Activated naive CD4-positive, alpha-beta T cell treated with anti-CD3 and anti-CD28 coated beads, Interleukin-2, amount 50 U/mL, for 72 hours (primary cell): Measurements from ENCODE around the gene PACC1. TPM values are rescaled to one million over a fixed set of nuclear protein-coding genes. Genes with fewer than 3 reads are reported as not detected.
A peak's percentile ranks its signal among the peaks of the same experiment; 100 is the strongest.

Experiments used
- ATAC-seq, 2 donors: fragments of 150-1000 bp; cut with Tn5 transposase; 2 replicates each; pipeline ENCODE4 v1.10.0; 2021; ENCODE audit warnings: mild to moderate bottlenecking in 2 of 2, moderate library complexity in 2 of 2
- DNase-seq, 2 donors: peaks; one replicate each; pipeline ENCODE4 v3.0.0; 2021 to 2022; ENCODE audit warnings: low spot score in 2 of 2
- H3K27ac Mint-ChIP-seq, 2 donors: one replicate each; pipeline ENCODE4 v1.8.0; 2022; ENCODE audit warnings: mild to moderate bottlenecking in 2 of 2, mixed read lengths in 2 of 2
- H3K36me3 Mint-ChIP-seq, 2 donors: one replicate each; pipeline ENCODE4 v1.8.0; 2022; ENCODE audit warnings: mixed read lengths in 2 of 2
- H3K9me3 Mint-ChIP-seq, 2 donors: one replicate each; pipeline ENCODE4 v1.8.0; 2022; ENCODE audit warnings: mixed read lengths in 2 of 2
- total RNA-seq, 2 donors: library from RNA; stranded (reverse); gene quantifications; one replicate each; pipeline ENCODE4 v1.2.3, GENCODE V29; 2022

Gene PACC1
- total RNA-seq, 2 donors from 2014 or later = 10.1 to 16.9 TPM

DNA sequence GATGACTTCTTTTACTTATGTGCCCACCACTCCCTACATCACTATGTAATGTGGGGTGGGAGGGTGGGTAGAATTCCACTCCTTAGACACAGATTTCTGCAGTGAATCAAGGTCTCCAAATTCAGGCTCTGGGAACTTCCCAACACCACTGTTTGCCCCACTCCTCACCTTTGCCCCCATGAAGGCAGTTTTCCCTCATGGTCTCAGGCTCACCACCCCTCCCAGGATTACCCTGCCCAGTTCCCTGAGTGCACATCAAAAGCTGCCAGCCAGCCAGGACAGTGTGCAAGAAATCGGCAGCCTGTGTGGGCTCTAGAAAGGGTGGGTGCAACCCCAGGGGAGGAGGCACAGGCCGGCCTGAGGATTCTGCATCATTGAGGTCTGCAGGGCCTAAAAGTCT lies 32.8 kb upstream of the PACC1 start:
- no peaks in the 10 kb centered on the region for H3K9me3 Mint-ChIP-seq
- H3K27ac Mint-ChIP-seq = no peak overlapping the region
- ATAC-seq = no peak
- DNase-seq = no peak
- H3K36me3 Mint-ChIP-seq = no peaks in the 10 kb centered on the region

DNA sequence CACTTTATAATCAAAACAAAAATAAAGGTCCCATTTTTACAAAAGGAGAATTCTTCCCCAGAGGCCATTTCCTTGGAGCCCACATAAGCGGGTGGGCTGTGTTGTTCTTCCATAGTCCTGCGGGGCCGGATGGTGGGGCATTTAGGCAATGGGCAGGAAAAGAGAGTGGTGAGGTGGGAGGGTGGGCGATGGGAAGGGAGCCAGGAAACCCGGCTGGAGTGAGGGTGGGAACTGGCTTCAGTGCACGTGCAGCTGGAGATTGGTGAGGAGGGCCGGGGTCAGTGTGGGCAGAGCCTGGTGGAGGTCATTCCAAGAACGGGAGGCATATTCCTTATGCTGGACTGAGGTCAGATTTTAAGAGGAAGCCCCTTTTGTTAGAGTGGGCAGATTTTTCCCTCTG lies 31.6 kb upstream of the PACC1 start:
- Mint-ChIP-seq H3K9me3 (no peaks in the 10 kb centered on the region), H3K27ac (peak overlapping the region; percentile 44), H3K36me3 (no peaks in the 10 kb centered on the region)
- ATAC-seq = no peak
- DNase-seq = no peak

DNA sequence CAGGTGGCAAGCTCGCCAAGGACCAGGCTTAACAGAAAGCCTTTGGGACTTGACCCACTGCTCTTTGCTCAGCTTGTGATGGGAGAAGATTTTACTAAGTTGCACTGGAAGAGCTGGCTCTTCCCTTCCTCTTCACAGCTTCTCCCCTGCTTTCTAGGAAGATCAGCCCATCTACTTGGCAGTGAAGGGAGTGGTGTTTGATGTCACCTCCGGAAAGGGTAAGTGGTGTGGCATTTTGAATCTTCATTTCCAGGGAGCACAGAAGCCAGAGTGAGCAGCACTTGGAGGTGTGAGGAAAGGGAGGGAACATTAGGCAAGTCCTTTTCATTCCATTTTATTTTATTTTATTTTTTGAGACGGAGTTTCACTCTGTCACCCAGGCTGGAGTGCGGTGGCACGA lies 27.7 kb upstream of the PACC1 start:
- no peaks in the 10 kb centered on the region for H3K36me3 Mint-ChIP-seq
- ATAC-seq (no peak), DNase-seq (no peak)
- no peaks in the 10 kb centered on the region for H3K9me3 Mint-ChIP-seq
- H3K27ac Mint-ChIP-seq = no peak overlapping the region

DNA sequence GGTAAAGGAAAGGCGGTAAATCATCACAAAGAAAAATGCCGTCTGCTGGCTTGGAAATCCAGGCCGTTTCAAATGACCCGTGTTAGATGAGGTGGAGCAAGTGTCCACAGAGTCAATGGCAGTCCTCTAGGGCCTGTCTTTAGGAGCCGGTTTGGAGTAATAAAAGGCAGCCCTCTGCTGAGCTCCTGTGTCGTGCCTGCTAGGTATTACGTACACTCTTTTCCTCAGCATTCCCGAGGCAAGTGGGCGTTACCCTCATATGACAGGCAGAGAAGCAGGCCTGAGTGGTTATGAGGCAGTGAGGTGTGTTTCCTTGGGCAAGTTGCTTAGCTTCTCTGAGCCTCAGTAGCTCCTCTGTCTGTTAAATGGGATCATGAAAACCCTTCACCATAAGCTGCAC lies 25.7 kb upstream of the PACC1 start:
- ATAC-seq (no peak), DNase-seq (no peak)
- Mint-ChIP-seq H3K9me3 (no peaks in the 10 kb centered on the region), H3K27ac (no peak overlapping the region), H3K36me3 (no peaks in the 10 kb centered on the region)

DNA sequence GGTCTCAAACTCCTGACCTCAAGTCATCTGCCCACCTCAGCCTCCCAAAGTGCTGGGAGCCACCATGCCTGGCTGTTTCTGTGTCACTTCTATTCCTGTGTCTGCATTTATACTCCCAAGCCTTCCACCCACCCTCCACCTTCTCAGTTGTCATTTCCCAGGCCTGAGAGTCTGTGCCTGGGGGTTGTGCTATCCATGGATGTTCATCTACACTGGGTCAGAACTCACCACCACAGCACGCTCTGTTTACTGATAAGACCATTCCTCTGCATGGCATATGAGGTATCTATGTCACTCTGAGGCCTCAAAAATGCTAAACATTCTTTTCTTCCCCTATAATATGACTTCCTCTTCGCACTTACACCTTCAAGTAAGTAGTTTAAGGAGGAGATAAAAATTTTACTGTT lies 24.1 kb upstream of the PACC1 start:
- DNase-seq = no peak
- ATAC-seq = no peak
- Mint-ChIP-seq H3K36me3 (peaks cover 0 to 4% of the 10 kb centered on the region in 2 donors), H3K27ac (no peak overlapping the region), H3K9me3 (no peaks in the 10 kb centered on the region)

DNA sequence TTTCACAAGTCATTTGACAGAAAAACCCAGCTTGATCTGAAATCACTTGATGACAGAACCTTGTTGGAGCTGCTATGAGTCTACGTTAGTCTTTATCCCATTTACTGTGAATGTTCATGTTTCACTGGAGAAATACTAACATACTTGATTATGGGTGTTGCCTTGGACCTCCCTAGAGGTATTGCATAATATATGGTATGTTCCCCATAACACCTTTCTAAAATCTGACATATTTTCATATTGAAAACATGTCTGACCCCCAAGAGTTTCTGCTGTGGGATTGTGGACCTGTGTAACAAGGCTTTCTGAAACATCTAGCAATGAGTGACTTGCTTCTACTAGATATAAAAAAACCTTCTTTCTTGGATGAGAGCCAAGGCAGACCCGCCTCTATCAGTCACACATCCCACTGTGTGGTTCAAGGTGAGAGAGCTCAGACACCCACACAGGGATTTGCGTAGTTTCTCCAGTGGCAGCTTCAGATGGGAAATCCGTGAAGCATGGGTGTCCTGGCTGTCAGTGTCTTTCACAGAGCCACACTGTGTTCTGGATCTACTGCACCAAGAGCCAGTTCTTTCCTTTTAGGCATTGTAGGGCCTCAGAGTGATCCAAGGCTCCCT lies 22.6 kb upstream of the PACC1 start:
- peaks cover 0 to 4% of the 10 kb centered on the region in 2 donors for H3K36me3 Mint-ChIP-seq
- H3K27ac Mint-ChIP-seq = no peak overlapping the region
- no peaks in the 10 kb centered on the region for H3K9me3 Mint-ChIP-seq
- DNase-seq (no peak), ATAC-seq (no peak)

DNA sequence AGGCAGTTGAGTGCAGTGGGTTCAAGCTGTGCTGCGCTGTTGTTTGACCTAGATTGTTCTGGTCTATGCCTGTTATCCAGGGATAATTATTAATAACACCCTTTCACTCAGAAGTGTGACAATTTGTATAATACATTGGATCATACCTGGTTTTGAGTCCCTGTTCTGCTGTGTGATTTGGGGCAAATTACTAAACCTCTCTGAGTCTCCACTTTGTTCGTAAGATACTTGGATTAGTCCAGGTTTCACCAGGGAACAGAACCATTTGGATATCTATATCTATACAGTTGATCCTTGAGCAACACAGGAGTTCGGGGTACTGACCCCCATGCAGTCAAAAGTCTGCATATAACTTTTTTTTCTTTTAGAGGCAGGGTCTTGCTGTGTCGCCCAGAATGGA lies 20.3 kb upstream of the PACC1 start:
- no peaks in the 10 kb centered on the region for H3K9me3 Mint-ChIP-seq
- H3K27ac Mint-ChIP-seq = no peak overlapping the region
- ATAC-seq = no peak
- DNase-seq = no peak
- peaks cover 0 to 4% of the 10 kb centered on the region in 2 donors for H3K36me3 Mint-ChIP-seq

DNA sequence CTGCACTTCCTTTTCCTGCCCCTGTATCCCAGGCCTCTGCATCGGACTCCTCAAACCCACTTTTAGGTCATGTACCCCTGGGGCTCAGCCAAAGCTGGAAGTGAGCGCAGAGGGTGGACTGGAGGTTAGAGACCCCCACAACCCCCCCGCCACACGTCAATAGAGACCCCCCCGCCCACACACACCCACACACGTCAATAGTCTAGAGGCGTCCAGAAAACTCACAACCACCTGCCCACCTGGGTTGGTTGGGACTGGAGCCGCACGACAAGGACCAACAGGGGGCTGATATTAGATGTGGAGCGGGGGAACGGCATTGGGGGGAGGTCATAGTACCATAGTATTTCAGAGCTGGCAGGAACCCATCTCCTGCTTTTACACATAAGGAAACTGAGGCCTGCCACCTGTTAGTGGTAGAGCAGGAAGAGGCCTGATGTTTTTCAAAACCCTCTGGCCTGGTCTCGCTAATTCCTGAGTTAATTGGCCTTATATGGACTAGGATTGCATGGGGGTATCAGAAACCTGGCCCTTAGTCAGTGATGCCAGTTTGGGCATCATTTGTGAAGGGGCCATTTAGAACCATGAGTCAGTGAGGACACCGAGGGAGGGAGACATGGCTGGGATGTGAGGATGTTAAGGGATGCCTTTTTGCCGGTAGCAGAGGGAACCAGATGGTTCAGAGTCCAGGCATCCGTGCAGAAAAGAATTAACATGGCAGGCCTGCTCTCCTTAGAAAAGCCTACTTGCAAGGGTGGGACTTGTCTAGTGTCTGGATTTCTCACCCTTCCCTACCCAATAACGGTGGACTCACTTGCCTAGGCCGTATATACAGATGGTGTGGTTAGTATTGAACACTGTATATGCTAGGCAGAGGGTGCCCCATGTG lies 19.1 kb upstream of the PACC1 start:
- Mint-ChIP-seq H3K27ac (peak overlapping the region in 1 of 2 donors; percentile 75), H3K36me3 (peaks cover 0 to 4% of the 10 kb centered on the region in 2 donors), H3K9me3 (no peaks in the 10 kb centered on the region)
- no peak for DNase-seq
- ATAC-seq = no peak

DNA sequence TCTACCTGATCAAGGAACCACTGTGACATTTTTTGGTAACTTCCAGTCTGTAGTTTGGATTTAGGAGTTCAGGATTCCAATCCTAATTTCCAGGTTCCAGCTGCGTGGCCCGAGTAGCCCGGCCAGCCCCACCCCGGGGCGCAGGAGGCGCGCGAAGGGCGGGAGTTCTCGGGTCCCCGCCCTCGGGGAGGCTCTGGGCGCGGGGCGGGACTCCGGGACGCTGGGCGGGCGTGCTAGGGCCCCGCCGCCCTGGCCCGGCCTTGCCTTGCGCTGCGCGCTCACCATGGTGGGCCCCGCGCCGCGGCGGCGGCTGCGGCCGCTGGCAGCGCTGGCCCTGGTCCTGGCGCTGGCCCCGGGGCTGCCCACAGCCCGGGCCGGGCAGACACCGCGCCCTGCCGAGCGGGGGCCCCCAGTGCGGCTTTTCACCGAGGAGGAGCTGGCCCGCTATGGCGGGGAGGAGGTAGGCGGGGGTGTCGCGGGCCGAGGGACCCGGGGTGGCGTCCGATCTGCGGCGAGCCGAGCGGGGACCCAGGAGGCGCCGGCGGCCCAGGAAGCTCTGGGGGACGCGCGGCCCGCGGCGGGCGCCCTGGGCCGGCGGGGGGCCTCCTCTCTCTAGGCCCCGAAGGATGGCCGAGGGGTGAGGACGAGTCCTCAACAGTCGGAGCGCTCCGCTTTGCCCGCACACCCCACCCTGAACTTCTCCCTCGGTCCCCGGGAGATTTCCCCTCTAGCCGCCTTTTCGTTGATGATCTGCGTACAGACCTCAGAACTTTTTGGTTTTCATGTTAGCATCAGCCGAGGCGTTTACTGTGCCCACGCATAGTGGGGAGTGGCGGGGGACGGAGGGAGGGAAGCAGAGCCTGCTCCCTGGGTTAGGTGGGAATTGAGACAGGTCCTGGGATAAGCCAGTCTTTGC lies 18.2 kb upstream of the PACC1 start, which contains the start of gene NENF:
NENF (plus strand) TSS at position 260 of the 916 bp plus-strand sequence; CDS start at position 284, 24 bp downstream.
- no peaks in the 10 kb centered on the region for H3K9me3 Mint-ChIP-seq
- DNase-seq = peak; percentile 78 to 87
- peak within 1 kb of the TSS; percentile 45 to 81 for H3K27ac Mint-ChIP-seq
- peak; percentile 99 to 100 for ATAC-seq
- H3K36me3 Mint-ChIP-seq = peaks cover 0 to 4% of the 10 kb centered on the region in 2 donors

DNA sequence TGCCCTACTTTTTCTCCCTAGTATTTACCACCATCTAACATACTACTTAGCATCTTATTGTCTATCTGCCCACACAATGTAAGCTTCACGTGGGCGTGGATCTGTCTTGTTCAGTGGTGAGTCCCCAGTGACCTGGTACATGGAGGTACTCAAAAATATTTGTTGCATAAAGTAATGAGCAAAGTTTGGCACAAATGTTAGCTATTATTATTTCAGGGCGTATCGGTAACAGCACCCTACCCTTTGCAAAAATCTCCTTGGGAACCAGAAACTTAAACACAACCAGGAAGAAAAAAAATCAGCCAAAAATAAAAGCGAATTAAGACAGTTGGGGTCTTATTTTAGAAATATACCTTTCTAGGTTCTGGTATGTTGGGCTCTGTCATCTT lies 17.6 kb upstream of the PACC1 start:
- Mint-ChIP-seq H3K9me3 (no peaks in the 10 kb centered on the region), H3K36me3 (peaks cover 0 to 4% of the 10 kb centered on the region in 2 donors), H3K27ac (peak overlapping the region; percentile 45 to 81)
- DNase-seq = no peak
- ATAC-seq = no peak

DNA sequence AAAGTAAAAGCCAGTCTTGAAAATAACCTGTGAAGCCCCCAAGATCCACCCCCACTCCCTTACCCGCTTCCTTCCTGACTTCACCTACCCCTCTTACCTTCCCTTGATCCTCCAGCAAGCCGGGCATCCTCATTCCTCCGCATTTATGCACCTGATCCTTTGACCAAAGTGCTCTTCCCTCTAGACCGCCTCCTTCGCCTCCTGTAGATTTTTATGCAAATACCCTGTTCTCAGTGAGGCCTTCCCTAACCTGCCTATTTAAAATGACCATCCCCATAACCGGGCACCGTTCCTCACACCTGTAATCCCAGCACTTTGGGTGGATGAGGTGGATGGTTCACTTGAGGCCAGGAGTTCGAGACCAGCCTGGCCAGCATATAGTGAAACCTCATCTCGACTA lies 17.0 kb upstream of the PACC1 start:
- no peak for DNase-seq
- Mint-ChIP-seq H3K27ac (peak overlapping the region in 1 of 2 donors; percentile 81), H3K9me3 (no peaks in the 10 kb centered on the region), H3K36me3 (peaks cover 0 to 4% of the 10 kb centered on the region in 2 donors)
- no peak for ATAC-seq

DNA sequence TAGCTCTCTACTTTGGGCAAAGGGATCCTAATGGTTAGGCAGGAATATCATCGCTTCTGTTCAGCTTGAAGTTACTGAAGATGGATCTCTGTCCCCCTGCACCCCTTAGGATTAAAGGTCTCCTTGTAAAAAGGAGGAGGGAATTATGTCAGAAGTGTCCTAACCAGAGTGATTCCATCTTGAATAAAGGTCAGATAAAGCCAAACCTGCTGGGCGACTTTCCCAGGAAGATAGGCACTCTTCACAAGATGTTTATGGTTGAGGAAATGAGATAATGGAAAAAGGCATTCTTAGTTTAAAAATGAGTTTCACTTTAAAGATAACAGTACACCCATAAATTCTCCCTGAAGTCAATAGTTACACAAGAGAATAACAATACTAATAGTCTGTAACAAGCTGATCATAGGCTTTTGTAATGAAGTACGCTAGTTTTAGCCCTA lies 16.3 kb upstream of the PACC1 start:
- ATAC-seq (no peak), DNase-seq (no peak)
- peaks cover 0 to 4% of the 10 kb centered on the region in 2 donors for H3K36me3 Mint-ChIP-seq
- peak overlapping the region in 1 of 2 donors; percentile 81 for H3K27ac Mint-ChIP-seq
- H3K9me3 Mint-ChIP-seq = no peaks in the 10 kb centered on the region

DNA sequence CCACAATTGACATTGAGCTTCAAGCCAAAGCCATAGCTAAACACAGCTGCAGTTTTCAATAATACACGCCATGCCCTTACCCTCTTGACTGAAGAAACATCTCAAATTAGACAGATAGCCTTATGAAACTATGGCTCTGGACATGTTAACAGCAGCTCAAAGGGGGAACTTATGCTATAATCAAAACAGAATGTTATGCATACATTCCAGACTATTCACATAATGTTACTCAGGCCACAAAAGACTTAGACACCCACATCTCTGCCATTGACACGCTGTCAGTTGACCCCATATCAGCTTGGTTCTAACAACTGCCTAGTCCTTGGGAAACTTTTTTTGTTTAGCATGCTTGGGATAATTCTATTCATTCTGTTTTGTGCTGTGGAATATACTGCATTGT lies 15.7 kb upstream of the PACC1 start:
- H3K9me3 Mint-ChIP-seq = no peaks in the 10 kb centered on the region
- no peak for DNase-seq
- H3K27ac Mint-ChIP-seq = no peak overlapping the region
- no peak for ATAC-seq
- peaks cover 0 to 4% of the 10 kb centered on the region in 2 donors for H3K36me3 Mint-ChIP-seq

DNA sequence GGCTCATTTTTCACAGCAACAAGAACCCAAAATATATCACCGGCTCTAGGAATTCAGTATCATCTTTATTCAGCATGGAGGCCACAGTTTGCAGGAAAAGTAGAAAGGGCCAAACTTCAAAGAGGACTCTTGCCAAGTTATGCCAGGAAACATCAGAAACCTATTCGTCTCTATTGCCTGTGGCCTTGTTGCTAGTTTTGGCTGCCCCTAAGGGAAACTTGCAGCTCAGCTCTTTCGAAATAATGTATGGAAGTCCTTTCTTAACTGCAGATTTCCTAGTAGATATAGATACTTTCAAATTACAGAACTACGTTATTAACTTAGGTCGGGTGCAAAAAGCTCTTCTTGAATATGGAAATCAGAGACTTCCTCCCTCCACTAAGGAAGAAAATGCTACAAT lies 13.8 kb upstream of the PACC1 start:
- DNase-seq (no peak), ATAC-seq (no peak)
- Mint-ChIP-seq H3K36me3 (no peaks in the 10 kb centered on the region), H3K27ac (no peak overlapping the region), H3K9me3 (no peaks in the 10 kb centered on the region)

DNA sequence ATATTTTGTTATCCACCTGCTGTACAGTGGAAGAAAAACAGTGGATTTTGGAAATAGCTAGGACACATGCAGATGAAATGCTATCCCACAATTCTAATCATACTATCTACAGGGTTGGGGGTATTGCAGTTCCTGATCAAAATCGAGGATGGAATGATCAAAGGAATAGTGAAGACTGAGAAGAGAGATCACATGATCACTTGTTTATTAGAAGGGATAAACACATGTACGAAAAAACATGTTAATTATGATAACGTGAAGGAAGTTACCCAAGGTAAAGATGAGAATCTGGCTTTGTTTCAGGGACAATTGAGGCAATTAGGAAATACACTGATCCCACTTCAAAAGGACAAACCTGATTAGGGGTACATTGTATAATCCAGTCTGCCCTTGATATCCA lies 9.2 kb upstream of the PACC1 start:
- Mint-ChIP-seq H3K36me3 (no peaks in the 10 kb centered on the region), H3K9me3 (no peaks in the 10 kb centered on the region), H3K27ac (no peak overlapping the region)
- DNase-seq = no peak
- no peak for ATAC-seq

DNA sequence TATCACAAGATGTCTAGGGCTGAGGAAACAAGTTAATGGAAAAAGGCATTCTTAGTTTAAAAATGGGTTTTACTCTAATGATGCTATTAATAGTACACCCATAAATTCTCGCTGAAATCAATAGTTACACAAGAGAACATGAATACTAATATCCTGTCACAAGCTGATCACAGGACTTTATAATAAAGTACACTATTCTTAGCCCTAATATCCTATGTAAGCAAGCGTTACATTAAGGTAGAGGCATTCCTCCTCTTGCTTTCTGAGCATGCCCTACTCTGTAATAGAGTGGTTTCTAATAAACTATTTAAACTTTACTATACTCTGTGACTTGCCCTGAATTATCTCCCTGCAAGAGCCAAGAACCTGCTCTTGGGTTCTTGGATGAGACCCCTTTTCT lies 6.5 kb upstream of the PACC1 start:
- no peak overlapping the region for H3K27ac Mint-ChIP-seq
- ATAC-seq (no peak), DNase-seq (no peak)
- no peaks in the 10 kb centered on the region for H3K9me3 Mint-ChIP-seq
- no peaks in the 10 kb centered on the region for H3K36me3 Mint-ChIP-seq
